Muscle of arm (tissue), 12 donors: Measurements from ENCODE around the gene RAB11FIP4. TPM values are rescaled to one million over a fixed set of nuclear protein-coding genes. Genes with fewer than 3 reads are reported as not detected.

Experiments used
- DNase-seq: peaks from one replicate; pipeline ENCODE4 v3.0.0-alpha.2; 2013
- polyA plus RNA-seq, 12 donors: library from polyadenylated mRNA; unstranded; fragments of 120-200 nt; gene quantifications; one replicate each; pipeline ENCODE4 v1.2.1, GENCODE V29; 2013; ENCODE audit not compliant: insufficient read length in 12 of 12

The RAB11FIP4 gene
- polyA plus RNA-seq, 12 donors, result 0.38 to 7.4 (median 0.83) TPM; not detected in 1

GRCh38 chr17:31522987-31523495 lies 131.6 kb downstream of the RAB11FIP4 start:
- no peak for DNase-seq

DNA sequence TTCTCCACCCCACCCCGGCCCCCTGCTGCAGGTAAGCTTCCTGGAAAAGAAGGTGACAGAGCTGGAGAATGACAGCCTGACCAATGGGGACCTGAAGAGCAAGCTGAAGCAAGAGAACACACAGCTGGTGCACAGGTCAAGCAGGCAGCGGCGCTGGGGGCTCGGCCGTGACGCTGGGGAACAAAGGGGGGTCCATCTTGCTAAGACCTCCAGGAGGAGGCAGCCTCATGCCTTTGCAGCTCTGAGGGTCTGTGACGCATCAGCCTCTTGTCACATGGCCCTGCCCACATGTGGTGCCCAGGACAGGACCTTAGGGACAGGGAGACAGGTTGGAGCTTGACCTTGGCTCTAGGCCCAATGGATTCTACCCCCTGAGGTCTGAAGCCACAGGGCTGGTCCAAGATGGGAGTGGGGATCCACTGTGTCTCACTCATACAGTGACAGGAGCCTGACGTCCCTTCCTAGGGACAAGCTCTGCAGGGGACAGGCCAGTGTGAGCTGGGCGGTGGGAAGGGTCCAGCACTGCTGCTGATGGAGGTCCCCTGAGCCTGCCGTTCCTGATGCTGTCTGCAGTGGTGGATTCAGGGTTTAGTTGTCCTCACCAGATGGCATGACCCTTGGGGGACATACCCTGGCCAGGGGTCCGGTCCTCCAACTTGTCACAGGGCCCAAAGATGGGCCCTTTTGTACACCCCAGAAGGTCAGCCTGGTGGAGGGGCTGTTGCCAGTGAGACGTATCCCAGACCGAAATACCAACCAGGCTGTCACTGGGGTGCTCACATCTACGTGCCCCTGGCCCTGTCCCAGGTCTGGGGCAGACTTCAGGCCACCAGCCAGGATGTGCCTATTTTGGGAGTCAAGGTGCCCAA lies 132.6 kb downstream of the RAB11FIP4 start:
- no peak for DNase-seq

GRCh38 chr17:31524926-31525800 lies 133.7 kb downstream of the RAB11FIP4 start:
- peak; percentile 70 for DNase-seq

GRCh38 chr17:31525801-31526549 lies 134.5 kb downstream of the RAB11FIP4 start:
- no peak for DNase-seq

- DNase-seq, result no peak
Measured at GRCh38 chr17:31527606-31528005, 136.1 kb downstream of the RAB11FIP4 start.

- no peak for DNase-seq
Measured at GRCh38 chr17:31528291-31528874, 136.9 kb downstream of the RAB11FIP4 start.

DNA sequence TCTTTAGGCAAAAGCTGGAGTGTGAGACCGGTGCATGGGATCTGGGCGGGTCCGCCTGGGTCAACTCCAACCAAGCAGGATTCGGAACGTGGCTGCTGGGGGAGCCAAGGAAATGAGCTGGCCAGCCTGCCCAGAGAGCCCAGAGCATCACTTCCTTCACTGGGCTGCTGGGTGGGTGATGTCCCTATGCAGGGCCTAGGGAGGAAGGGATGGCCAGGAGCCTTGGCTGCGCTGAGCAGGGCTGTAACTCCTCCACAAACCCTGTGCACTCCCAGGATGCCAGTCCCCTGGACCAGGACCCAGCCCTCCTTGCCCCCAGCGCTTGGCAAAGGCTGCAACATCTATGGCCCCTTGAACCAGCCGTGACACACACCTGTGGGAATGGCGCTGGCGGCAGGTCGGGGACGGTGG lies 138.4 kb downstream of the RAB11FIP4 start:
- DNase-seq, result no peak

DNA sequence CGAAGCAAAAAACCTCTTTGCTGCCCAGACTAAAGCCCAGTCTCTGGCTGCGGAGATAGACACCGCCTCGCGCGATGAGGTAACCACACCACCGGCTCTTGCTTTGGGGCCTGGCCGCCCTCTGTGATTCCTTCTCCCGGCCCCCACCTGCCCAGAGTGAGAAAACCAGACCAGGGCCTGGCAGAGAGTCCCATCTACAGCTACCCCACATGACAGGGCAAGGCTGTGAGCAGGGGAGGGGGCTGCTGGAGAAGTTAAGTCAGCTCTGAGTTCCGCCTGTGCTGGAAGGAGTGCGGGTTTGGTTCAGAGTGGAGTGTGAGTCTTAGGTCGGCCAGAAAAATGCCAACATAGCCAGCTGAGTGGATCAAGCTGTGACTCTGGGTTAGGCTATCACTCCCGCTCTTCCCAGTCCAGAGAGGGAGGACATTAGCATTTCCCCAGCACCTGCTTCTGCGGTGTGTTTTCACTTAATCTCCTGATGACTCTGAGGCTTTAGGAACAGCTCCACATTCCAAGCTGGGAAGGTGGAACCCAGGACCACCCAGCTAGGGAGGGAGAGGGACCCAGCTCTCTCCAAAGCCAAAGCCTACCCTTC lies 139.0 kb downstream of the RAB11FIP4 start:
- DNase-seq, result no peak

DNA sequence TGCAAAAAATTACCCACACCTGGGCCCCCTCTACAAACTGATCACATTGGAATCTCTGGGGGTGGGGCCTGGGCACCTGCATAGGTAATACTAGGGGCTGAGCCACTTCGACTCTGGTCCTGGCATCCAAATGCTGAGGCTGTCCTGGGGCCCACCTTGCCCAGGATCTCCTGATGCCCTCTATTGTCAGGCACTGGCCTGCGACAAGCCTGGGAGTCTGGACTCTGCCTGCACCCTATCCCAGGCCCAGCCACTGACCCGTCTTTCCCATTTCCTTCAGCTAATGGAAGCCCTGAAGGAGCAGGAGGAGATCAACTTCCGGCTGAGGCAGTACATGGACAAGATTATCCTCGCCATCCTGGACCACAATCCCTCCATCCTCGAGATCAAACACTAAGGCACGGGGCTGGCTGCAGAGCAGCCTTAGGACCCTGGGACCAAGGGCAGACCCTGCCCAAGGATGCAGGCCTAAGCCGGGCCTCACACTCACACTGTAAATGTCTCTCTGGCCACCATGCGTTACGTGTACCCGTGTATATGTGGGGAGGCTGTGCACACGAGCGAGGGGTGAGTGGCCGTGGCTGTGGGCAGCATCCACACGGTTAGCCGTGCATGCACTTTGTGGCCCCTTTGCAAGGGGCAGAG lies 140.0 kb downstream of the RAB11FIP4 start:
- DNase-seq, result no peak

DNA sequence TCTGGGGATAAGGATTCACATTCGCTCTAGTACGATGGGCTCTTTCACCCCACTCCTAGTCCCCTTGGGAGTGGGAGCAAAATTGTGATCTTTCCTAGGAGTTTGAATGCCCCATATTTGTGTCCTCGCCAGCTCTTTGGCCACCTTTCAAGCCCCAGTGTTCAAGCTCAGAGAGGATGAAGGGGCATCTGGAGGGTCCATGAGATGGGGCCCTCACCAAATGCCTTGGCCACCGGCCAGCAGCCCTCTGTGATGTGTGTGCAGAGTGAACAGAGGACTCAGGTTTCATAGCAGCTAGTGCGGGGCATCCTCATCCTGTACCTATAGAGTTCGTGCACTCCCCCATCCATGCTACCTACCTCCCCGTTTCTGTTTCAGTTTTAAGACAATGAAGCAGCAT lies 140.6 kb downstream of the RAB11FIP4 start:
- no peak for DNase-seq

DNA sequence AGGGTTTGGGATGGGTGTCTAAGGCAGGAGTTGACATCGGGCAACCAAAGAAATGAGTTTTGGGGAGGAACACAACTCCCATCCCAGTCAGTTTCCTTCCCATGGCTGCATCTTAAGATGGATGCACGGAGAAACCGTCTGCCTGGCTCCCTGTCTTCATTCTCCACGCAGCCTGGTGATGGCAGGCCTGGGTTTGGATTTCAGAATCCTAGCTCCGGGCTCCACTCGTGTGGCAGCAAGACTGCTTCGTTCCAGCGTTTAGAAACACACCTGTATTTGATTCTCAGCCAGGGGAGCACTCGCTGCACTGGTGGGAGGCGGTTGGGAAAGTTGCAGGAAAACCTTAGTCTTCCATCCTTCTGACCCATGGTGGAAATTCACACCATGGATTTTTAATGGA lies 141.1 kb downstream of the RAB11FIP4 start:
- no peak for DNase-seq

GRCh38 chr17:31533546-31534155 lies 142.2 kb downstream of the RAB11FIP4 start:
- no peak for DNase-seq

DNA sequence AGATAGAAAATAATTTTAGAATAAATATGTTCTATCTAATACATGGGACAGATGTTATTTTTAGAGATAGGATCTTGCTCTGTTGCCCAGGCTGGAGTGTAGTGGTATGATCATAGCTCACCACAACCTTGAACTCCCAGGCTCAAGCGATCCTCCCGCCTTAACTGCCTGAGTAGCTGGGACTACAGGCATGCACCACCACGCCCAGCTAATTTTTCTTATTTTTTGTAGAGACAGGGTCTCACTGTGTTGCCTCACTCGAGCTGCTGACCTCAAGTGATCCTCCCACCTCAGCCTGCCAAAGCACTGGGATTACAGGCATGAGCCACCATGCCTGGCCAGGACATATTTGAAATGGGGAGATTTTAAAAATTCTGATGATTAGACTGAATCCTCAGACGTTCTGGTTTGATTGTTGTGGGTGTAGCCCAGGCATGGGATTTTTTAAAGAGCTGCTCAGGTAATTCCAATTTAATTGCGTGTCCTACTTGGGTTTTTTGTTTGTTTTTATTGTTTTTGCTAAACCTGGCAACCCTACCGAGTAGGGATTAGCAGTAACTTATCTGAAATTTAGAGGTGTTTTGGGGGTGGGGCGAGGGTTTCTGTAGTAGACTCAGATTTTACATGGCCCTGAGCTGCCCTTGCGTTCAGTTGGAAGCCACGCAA lies 142.9 kb downstream of the RAB11FIP4 start:
- DNase-seq, result no peak

DNA sequence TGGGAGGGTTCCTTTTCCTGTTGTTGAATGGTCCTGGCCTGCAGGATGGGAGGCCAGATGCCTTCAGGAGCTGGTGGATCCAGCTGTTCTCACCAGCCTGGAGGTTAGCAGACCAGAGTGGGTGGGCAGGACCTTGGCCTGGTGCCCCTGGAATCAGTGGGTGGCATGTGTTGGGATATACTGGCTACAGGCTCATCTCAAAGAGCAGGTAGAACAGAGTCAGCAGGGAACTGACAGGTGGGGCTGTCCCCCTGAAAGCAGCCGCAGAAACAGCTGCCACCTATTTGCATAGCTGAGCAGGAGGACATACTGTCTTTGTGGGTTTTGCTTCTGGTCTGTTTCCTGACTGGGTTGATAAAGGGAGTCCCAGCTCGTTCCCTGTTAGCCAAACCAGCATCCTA lies 144.1 kb downstream of the RAB11FIP4 start:
- DNase-seq, result no peak

- no peak for DNase-seq
Measured at GRCh38 chr17:31536451-31536850, 145.0 kb downstream of the RAB11FIP4 start.

DNA sequence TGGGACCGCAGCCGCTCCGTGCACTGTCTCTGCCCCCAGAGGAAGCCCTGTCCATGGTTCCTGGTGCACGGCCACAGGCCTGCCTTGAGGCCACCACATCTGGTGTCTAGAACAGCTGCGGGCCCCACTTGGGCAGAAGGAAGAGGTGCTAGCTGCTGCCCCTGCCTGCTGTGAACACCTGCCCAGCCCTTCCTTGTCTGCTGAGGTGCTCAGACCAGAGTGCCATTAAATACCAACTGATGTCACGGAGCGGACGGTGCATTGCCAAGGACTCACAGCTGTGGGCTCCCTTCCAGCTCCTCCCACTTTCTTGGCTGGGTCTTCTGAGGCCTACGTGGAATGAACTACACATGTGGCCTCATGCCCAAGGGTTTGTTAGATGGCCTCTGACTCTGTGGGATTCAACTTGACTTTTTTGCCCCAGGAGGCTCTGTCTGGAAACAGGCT lies 146.1 kb downstream of the RAB11FIP4 start:
- DNase-seq, result no peak

GRCh38 chr17:31538080-31538762 lies 146.7 kb downstream of the RAB11FIP4 start:
- no peak for DNase-seq

- DNase-seq, result no peak
Measured at GRCh38 chr17:31540602-31541307, 149.3 kb downstream of the RAB11FIP4 start.
